ENCODE results near the gene C15orf40.

DNA sequence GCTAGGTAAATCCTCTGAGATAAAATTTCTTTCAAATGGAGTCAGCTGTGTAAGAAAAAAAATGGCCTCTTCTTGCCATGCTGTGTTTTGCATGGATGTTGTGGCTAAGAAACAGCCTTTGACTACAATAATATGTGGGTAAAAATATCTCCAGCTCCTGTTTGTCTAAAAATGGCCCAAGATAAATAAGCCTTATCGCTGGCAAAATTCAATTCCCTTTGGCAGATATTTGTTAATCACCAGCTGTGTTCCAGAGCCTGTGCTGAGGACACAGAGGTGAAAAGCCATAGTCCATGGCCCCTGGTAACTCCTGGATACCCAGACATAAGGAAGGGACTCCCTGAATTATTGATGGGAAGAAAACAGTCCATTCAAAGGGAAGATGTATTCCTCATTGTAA is 40.7 kb downstream of the C15orf40 start:
- TF ChIP-seq, protein P1, sequence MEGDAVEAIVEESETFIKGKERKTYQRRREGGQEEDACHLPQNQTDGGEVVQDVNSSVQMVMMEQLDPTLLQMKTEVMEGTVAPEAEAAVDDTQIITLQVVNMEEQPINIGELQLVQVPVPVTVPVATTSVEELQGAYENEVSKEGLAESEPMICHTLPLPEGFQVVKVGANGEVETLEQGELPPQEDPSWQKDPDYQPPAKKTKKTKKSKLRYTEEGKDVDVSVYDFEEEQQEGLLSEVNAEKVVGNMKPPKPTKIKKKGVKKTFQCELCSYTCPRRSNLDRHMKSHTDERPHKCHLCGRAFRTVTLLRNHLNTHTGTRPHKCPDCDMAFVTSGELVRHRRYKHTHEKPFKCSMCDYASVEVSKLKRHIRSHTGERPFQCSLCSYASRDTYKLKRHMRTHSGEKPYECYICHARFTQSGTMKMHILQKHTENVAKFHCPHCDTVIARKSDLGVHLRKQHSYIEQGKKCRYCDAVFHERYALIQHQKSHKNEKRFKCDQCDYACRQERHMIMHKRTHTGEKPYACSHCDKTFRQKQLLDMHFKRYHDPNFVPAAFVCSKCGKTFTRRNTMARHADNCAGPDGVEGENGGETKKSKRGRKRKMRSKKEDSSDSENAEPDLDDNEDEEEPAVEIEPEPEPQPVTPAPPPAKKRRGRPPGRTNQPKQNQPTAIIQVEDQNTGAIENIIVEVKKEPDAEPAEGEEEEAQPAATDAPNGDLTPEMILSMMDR (IDR thresholded peaks at IDR 0.05) = no peak
- no peak for TF ChIP-seq ZNF671 (CRISPR knock-in tag; IDR thresholded peaks at IDR 0.05)
- no peak for TF ChIP-seq HMGA2 (CRISPR knock-in tag; IDR thresholded peaks at IDR 0.05)
- no peak for TF ChIP-seq TP53 (CRISPR knock-in tag; IDR thresholded peaks at IDR 0.05)
- TF ChIP-seq, protein P2, sequence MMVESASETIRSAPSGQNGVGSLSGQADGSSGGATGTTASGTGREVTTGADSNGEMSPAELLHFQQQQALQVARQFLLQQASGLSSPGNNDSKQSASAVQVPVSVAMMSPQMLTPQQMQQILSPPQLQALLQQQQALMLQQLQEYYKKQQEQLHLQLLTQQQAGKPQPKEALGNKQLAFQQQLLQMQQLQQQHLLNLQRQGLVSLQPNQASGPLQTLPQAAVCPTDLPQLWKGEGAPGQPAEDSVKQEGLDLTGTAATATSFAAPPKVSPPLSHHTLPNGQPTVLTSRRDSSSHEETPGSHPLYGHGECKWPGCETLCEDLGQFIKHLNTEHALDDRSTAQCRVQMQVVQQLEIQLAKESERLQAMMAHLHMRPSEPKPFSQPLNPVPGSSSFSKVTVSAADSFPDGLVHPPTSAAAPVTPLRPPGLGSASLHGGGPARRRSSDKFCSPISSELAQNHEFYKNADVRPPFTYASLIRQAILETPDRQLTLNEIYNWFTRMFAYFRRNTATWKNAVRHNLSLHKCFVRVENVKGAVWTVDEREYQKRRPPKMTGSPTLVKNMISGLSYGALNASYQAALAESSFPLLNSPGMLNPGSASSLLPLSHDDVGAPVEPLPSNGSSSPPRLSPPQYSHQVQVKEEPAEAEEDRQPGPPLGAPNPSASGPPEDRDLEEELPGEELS (CRISPR knock-in tag; IDR thresholded peaks at IDR 0.05) = no peak

Data from WTC11 (cell line).